Loucy (cell line): Measurements from ENCODE around the gene F2R.

Experiments used
- H2AFZ ChIP-seq: fragments of 200-600 bp; sonication (generic); 2 replicates; pipeline ENCODE4 v1.6.0; 2016; ENCODE audit warnings: antibody characterized with exemption, mild to moderate bottlenecking, low read length, moderate library complexity
- H3F3A ChIP-seq: fragments of 200-600 bp; 2 replicates; pipeline ENCODE4 v1.6.0; 2016; ENCODE audit warnings: antibody characterized with exemption, low read depth, mild to moderate bottlenecking
- H3K27me3 ChIP-seq: fragments of 200-600 bp; sonication (generic); 2 replicates; pipeline ENCODE4 v1.6.1; 2014; ENCODE audit warnings: low read length, mild to moderate bottlenecking; ENCODE audit not compliant: insufficient read depth, poor library complexity, severe bottlenecking
- H3K36me3 ChIP-seq: fragments of 200-600 bp; sonication (generic); 2 replicates; pipeline ENCODE4 v1.6.1; 2016; ENCODE audit warnings: low read length; ENCODE audit not compliant: insufficient read depth
- H3K4me1 ChIP-seq: fragments of 200-600 bp; sonication (generic); 2 replicates; pipeline ENCODE4 v1.5.1; 2014; ENCODE audit warnings: low read length, mild to moderate bottlenecking; ENCODE audit not compliant: insufficient read depth, poor library complexity, severe bottlenecking
- H3K4me2 ChIP-seq: fragments of 200-600 bp; sonication (generic); 2 replicates; pipeline ENCODE4 v1.6.0; 2014; ENCODE audit warnings: antibody characterized with exemption, low read length, low read depth, mild to moderate bottlenecking; ENCODE audit not compliant: poor library complexity, severe bottlenecking
- H3K4me3 ChIP-seq: fragments of 200-600 bp; sonication (generic); 2 replicates; pipeline ENCODE4 v1.5.1; 2014; ENCODE audit warnings: low read length, mild to moderate bottlenecking, mixed read lengths; ENCODE audit not compliant: poor library complexity, severe bottlenecking
- H3K79me2 ChIP-seq: fragments of 200-600 bp; sonication (generic); 2 replicates; pipeline ENCODE4 v1.6.1; 2014; ENCODE audit warnings: low read length; ENCODE audit not compliant: insufficient read depth
- H3K9ac ChIP-seq: fragments of 200-600 bp; sonication (generic); 2 replicates; pipeline ENCODE4 v1.6.0; 2014; ENCODE audit warnings: mild to moderate bottlenecking, low read depth, low read length, moderate library complexity; ENCODE audit not compliant: poor library complexity, severe bottlenecking
- H3K9me2 ChIP-seq: fragments of 200-600 bp; sonication (generic); replicated peaks from 2 replicates; pipeline ENCODE4 v1.6.1; 2016; ENCODE audit warnings: low read depth, low read length, mixed read lengths
- H3K9me3 ChIP-seq: fragments of 200-600 bp; sonication (generic); 2 replicates; pipeline ENCODE4 v1.6.1; 2014; ENCODE audit warnings: mild to moderate bottlenecking, antibody characterized with exemption, low read length, low read depth; ENCODE audit not compliant: insufficient read depth
- H4K20me1 ChIP-seq: fragments of 200-600 bp; sonication (generic); 2 replicates; pipeline ENCODE4 v1.6.0; 2014; ENCODE audit warnings: antibody characterized with exemption, low read length, mild to moderate bottlenecking; ENCODE audit not compliant: insufficient read depth, poor library complexity, severe bottlenecking
- EZH2phosphoT487 ChIP-seq: fragments of 200-600 bp; IDR thresholded peaks from 2 replicates; pipeline ENCODE4 v1.6.1; 2018; ENCODE audit warnings: antibody characterized with exemption, mild to moderate bottlenecking, moderate library complexity, borderline replicate concordance
- TF ChIP-seq, protein P1 (sequence below): fragments of 200-600 bp; sonication (generic); conservative IDR thresholded peaks from 2 replicates; pipeline ENCODE4 v1.5.1; 2014; ENCODE audit warnings: mild to moderate bottlenecking, antibody characterized with exemption, low read length

The F2R gene

GRCh38 chr5:76720988-76721569, 5.2 kb downstream of the F2R start:
- no peak for TF ChIP-seq EZH2phosphoT487
- TF ChIP-seq, protein P1, sequence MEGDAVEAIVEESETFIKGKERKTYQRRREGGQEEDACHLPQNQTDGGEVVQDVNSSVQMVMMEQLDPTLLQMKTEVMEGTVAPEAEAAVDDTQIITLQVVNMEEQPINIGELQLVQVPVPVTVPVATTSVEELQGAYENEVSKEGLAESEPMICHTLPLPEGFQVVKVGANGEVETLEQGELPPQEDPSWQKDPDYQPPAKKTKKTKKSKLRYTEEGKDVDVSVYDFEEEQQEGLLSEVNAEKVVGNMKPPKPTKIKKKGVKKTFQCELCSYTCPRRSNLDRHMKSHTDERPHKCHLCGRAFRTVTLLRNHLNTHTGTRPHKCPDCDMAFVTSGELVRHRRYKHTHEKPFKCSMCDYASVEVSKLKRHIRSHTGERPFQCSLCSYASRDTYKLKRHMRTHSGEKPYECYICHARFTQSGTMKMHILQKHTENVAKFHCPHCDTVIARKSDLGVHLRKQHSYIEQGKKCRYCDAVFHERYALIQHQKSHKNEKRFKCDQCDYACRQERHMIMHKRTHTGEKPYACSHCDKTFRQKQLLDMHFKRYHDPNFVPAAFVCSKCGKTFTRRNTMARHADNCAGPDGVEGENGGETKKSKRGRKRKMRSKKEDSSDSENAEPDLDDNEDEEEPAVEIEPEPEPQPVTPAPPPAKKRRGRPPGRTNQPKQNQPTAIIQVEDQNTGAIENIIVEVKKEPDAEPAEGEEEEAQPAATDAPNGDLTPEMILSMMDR = no peak
- Histone ChIP-seq H4K20me1 (peaks cover 64% of the 10 kb centered on the region), H3K36me3 (no peaks in the 10 kb centered on the region), H3F3A (no peaks in the 10 kb centered on the region), H3K27me3 (no peaks in the 10 kb centered on the region), H3K4me2 (peak overlapping the region; percentile 65), H3K9me3 (no peaks in the 10 kb centered on the region), H3K4me3 (peak overlapping the region; percentile 62), H3K79me2 (peaks cover 98% of the 10 kb centered on the region), H3K9me2 (no peaks in the 10 kb centered on the region), H2AFZ (no peak overlapping the region), H3K4me1 (peaks cover 70% of the 10 kb centered on the region), H3K9ac (peak overlapping the region; percentile 37)

DNA sequence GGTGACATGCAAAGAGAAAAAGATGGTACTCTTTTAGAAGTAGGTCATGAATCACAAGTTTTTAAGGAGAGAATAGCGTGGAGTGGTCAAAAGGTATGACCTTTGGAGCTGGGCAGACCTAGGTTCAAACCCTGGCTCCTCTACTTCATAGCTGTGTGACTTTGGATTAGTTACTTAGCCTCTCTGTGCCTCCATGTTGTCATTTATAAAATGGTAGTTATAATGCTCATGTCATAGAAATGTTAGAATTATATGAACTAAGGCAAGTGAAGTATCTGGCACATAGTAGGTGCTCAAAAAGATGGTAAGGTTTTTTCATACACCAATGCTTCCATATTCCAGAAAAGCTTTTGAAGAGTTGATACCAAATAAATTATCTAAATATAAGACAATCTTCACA, 7.3 kb downstream of the F2R start:
- H3K9me2 ChIP-seq = no peaks in the 10 kb centered on the region
- TF ChIP-seq EZH2phosphoT487 = no peak
- TF ChIP-seq, protein P1 = no peak
- H3K4me1 ChIP-seq = peaks cover 52% of the 10 kb centered on the region
- H4K20me1 ChIP-seq = peaks cover 54% of the 10 kb centered on the region
- H3K9ac ChIP-seq = no peak overlapping the region
- no peaks in the 10 kb centered on the region for H3K27me3 ChIP-seq
- H2AFZ ChIP-seq = no peak overlapping the region
- peak overlapping the region; percentile 12 for H3K4me3 ChIP-seq
- H3K79me2 ChIP-seq = peaks cover 92% of the 10 kb centered on the region
- H3K9me3 ChIP-seq = peaks cover 8% of the 10 kb centered on the region
- H3K36me3 ChIP-seq = peaks cover 11% of the 10 kb centered on the region; the same call in 1 of the 2 replicates
- H3K4me2 ChIP-seq = peak overlapping the region; percentile 65
- 0 out of 2 replicates have a peak, but pooled peaks cover 3% of the 10 kb centered on the region for H3F3A ChIP-seq

DNA sequence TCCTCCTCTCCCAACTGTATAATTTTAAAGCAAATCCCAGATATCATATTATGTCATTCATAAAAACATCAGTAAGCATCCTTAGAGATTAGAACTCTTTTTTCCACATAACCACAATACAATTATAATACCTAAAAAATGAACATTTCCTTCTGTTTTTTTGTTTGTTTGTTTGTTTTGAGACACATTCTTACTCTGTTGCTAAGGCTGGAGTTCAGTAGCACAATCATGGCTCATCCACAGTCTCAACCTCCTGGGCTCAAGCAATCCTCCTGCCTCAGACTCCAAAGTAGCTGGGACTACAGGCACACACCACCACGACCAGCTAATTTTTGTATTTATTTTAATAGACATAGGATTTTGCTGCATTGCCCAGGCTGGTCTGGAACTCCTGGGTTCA, 8.0 kb downstream of the F2R start:
- no peak overlapping the region for H3K9ac ChIP-seq
- no peaks in the 10 kb centered on the region for H3K9me2 ChIP-seq
- H3K79me2 ChIP-seq = peaks cover 92% of the 10 kb centered on the region
- H3K4me3 ChIP-seq = peak overlapping the region; percentile 12
- peaks cover 17% of the 10 kb centered on the region; the same call in 1 of the 2 replicates for H3K36me3 ChIP-seq
- H2AFZ ChIP-seq = no peak overlapping the region
- 0 out of 2 replicates have a peak, but pooled peaks cover 3% of the 10 kb centered on the region for H3F3A ChIP-seq
- H3K9me3 ChIP-seq = peaks cover 11% of the 10 kb centered on the region
- H3K27me3 ChIP-seq = no peaks in the 10 kb centered on the region
- peaks cover 48% of the 10 kb centered on the region for H4K20me1 ChIP-seq
- H3K4me2 ChIP-seq = peak overlapping the region; percentile 65
- TF ChIP-seq EZH2phosphoT487 = no peak
- TF ChIP-seq, protein P1 = no peak
- peaks cover 46% of the 10 kb centered on the region for H3K4me1 ChIP-seq
